Thyroid gland (tissue), 4 donors: ENCODE measurements around the gene CD99L2. TPM values are rescaled to one million over a fixed set of nuclear protein-coding genes. Genes with fewer than 3 reads are reported as not detected.
A peak's percentile ranks its signal among the peaks of the same experiment; 100 is the strongest.

Source experiments
- DNase-seq, 2 donors: peaks; one replicate each; pipeline ENCODE4 v3.0.0-alpha.2; 2019
- H3K27ac ChIP-seq, 3 donors: fragments of 200-600 bp; sonication (generic); 1 replicate in 2 of 3; 2 replicates in 1 of 3; pipeline ENCODE4 v1.5.1; 2016 to 2019; ENCODE audit warnings: mild to moderate bottlenecking in 1 of 3, moderate library complexity in 1 of 3
- H3K27me3 ChIP-seq: fragments of 200-600 bp; sonication (generic); one replicate; pipeline ENCODE4 v1.5.1; 2019
- H3K36me3 ChIP-seq, 2 donors: fragments of 200-600 bp; sonication (generic); one replicate each; pipeline ENCODE4 v1.5.1; 2016 to 2019
- H3K4me1 ChIP-seq, 2 donors: fragments of 200-600 bp; sonication (generic); one replicate each; pipeline ENCODE4 v1.5.1; 2017 to 2019
- H3K4me3 ChIP-seq, 3 donors: fragments of 200-600 bp; sonication (generic); replicated peaks in 1 of 3; 1 replicate in 2 of 3; 2 replicates in 1 of 3; pipeline ENCODE4 v1.5.1; 2016; ENCODE audit warnings: mild to moderate bottlenecking in 1 of 3
- H3K9me3 ChIP-seq: fragments of 200-600 bp; sonication (generic); one replicate; pipeline ENCODE4 v1.5.1; 2017
- CTCF ChIP-seq, 6 experiments: fragments of 200-600 bp in 3 of 6; fragments of 450-650 bp in 3 of 6; sonication (generic) in 3 of 6; IDR thresholded peaks; one replicate each; pipeline ENCODE4 v1.5.1; 2016 to 2019; ENCODE audit warnings: antibody characterized with exemption in 6 of 6, mild to moderate bottlenecking in 2 of 6, inconsistent platforms in 1 of 6, moderate library complexity in 1 of 6
- POLR2A ChIP-seq, 2 donors: fragments of 450-650 bp; IDR thresholded peaks; one replicate each; pipeline ENCODE4 v1.6.1; 2017; ENCODE audit warnings: antibody characterized with exemption in 2 of 2, mild to moderate bottlenecking in 2 of 2, moderate library complexity in 1 of 2
- WGBS, 2 donors: methylation state at CpG; one replicate each; pipeline ENCODE4 v1.1.5; 2017; 5-methylcytosine and 5-hydroxymethylcytosine counted together
- intact Hi-C: fragments of 100-400 bp; cut with DNase I; formaldehyde crosslinking; loops from one replicate; pipeline ENCODE4 v1.15.1; 2023
- total RNA-seq, 4 donors: library from RNA; depleted of rRNA; stranded (reverse); fragments of >200 nt; gene quantifications; one replicate each; pipeline ENCODE4 v1.2.3, GENCODE V29; 2016

CD99L2 gene
- total RNA-seq, 4 donors from 2014 or later = 26.4 to 39.1 (median 31.2) TPM

GRCh38 chrX:150767475-150768131 lies 130.9 kb downstream of the CD99L2 start:
- H3K9me3 ChIP-seq = no peaks in the 10 kb centered on the region
- 77 to 100% methylated on average over 1 to 8 of the region's 17 CpGs for WGBS, 2 donors
- H3K27ac ChIP-seq = no peak overlapping the region
- no peak overlapping the region for H3K4me3 ChIP-seq
- DNase-seq = peak in 1 of 2 donors; percentile 18
- no peak for TF ChIP-seq POLR2A (IDR thresholded peaks at IDR 0.05)
- no peak for TF ChIP-seq CTCF (IDR thresholded peaks at IDR 0.05)
- intact Hi-C loops = no loop called here
- H3K36me3 ChIP-seq = no peaks in the 10 kb centered on the region
- no peaks in the 10 kb centered on the region for H3K27me3 ChIP-seq
- peaks cover 0 to 5% of the 10 kb centered on the region in 2 donors for H3K4me1 ChIP-seq

- intact Hi-C loops = no loop called here
- no peaks in the 10 kb centered on the region for H3K9me3 ChIP-seq
- TF ChIP-seq CTCF (IDR thresholded peaks at IDR 0.05) (no peak), POLR2A (IDR thresholded peaks at IDR 0.05) (no peak)
- peaks cover 0 to 5% of the 10 kb centered on the region in 2 donors for H3K4me1 ChIP-seq
- no peak overlapping the region for H3K27ac ChIP-seq
- WGBS, 2 donors = 50% methylated on average over 2 of the region's 9 CpGs; no CpG with 5 or more reads in 1 of the 2 donors
- peak in 1 of 2 donors; percentile 9 for DNase-seq
- no peaks in the 10 kb centered on the region for H3K27me3 ChIP-seq
- no peaks in the 10 kb centered on the region for H3K36me3 ChIP-seq
- H3K4me3 ChIP-seq = no peak overlapping the region
These were observed 131.4 kb downstream of the CD99L2 start for GRCh38 chrX:150767045-150767395.

- intact Hi-C loops = no loop called here
- Histone ChIP-seq H3K9me3 (no peaks in the 10 kb centered on the region), H3K27me3 (no peaks in the 10 kb centered on the region), H3K4me1 (peaks cover 0 to 5% of the 10 kb centered on the region in 2 donors), H3K36me3 (no peaks in the 10 kb centered on the region), H3K27ac (no peak overlapping the region), H3K4me3 (no peak overlapping the region)
- WGBS, 2 donors = 86 to 96% methylated on average over 5 to 11 of the region's 13 CpGs
- DNase-seq = no peak
- TF ChIP-seq CTCF (IDR thresholded peaks at IDR 0.05) (no peak), POLR2A (IDR thresholded peaks at IDR 0.05) (no peak)
These were observed 132.0 kb downstream of the CD99L2 start for GRCh38 chrX:150766351-150767044.

- Histone ChIP-seq H3K36me3 (no peaks in the 10 kb centered on the region), H3K9me3 (no peaks in the 10 kb centered on the region), H3K4me1 (peaks cover 0 to 5% of the 10 kb centered on the region in 2 donors), H3K27ac (no peak overlapping the region), H3K4me3 (no peak overlapping the region), H3K27me3 (no peaks in the 10 kb centered on the region)
- TF ChIP-seq CTCF (IDR thresholded peaks at IDR 0.05) (no peak), POLR2A (IDR thresholded peaks at IDR 0.05) (no peak)
- intact Hi-C loops = no loop called here
- DNase-seq = no peak
- 90 to 92% methylated on average over 7 to 12 of the region's 19 CpGs for WGBS, 2 donors
These were observed 132.6 kb downstream of the CD99L2 start for GRCh38 chrX:150765782-150766350.

- 85 to 96% methylated on average over 3 to 6 of the region's 9 CpGs for WGBS, 2 donors
- no peak for DNase-seq
These were observed 133.2 kb downstream of the CD99L2 start for GRCh38 chrX:150765237-150765636.

More at GRCh38 chrX:150765237-150765636, 133.2 kb downstream of the CD99L2 start:
- H3K4me1 ChIP-seq = peaks cover 0 to 5% of the 10 kb centered on the region in 2 donors
- H3K27me3 ChIP-seq = no peaks in the 10 kb centered on the region
- no peak overlapping the region for H3K27ac ChIP-seq
- TF ChIP-seq POLR2A (IDR thresholded peaks at IDR 0.05) = no peak
- no peak for TF ChIP-seq CTCF (IDR thresholded peaks at IDR 0.05)
- no peak overlapping the region for H3K4me3 ChIP-seq
- H3K9me3 ChIP-seq = no peaks in the 10 kb centered on the region
- no peaks in the 10 kb centered on the region for H3K36me3 ChIP-seq
- intact Hi-C loops = no loop called here
